ENCODE measurements around the gene KPTN. TPM values are rescaled to one million over a fixed set of nuclear protein-coding genes. Genes with fewer than 3 reads are reported as not detected.
A peak's percentile ranks its signal among the peaks of the same experiment; 100 is the strongest.

Gene KPTN
- total RNA-seq, 1 donor from 2014 or later, result 2.1 TPM

DNA sequence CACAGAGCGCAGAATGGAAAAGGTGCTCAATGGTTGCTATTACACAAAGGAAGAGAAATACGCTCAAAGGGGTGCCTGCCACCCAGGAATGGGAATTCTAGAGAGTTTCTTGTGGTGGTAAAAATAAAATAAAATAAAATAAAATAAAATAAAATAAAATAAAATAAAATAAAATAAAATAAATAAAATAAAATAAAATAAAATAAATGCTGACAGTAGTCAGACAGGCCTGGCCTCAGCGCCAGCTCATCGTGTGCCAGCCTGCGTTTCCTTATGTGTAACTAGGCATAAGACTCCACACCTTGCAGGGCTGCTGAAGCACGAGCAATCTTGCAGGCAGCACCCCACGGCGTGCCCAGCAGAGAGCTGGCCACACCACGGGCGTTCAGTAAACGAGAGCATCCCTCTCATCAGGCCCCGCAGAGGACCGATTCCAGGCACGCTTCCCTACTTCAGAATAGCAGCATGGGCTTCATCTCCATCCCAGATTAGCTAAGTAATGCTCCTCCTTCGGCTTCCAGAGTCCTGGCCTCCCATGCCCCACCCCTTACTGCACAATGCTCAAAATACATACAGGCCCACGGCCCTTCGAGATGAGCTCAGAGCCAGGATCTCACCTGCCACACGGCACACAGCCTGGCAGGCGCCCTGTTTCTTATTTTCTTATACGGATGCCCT is 25.3 kb upstream of the KPTN start:
- peaks cover 0 to 3% (median 1%) of the 10 kb centered on the region in 3 donors for H3K36me3 ChIP-seq (ENCODE audit: control insufficient read depth in 3 of 3, insufficient read depth in 3 of 3, low read length in 3 of 3)
- H3K9me3 ChIP-seq (ENCODE audit: control insufficient read depth in 3 of 3, low read length in 3 of 3), result no peaks in the 10 kb centered on the region
- no peaks in the 10 kb centered on the region for H3K27me3 ChIP-seq (ENCODE audit: control insufficient read depth in 3 of 3, insufficient read depth in 3 of 3, low read length in 3 of 3)
- H3K27ac ChIP-seq (ENCODE audit: low read depth, low read length), result peak overlapping the region; percentile 100
- H3K9ac ChIP-seq (ENCODE audit: low read depth in 1 of 3, low read length in 3 of 3), result peak overlapping the region; percentile 47 to 100 (median 51)
- H3K4me1 ChIP-seq (ENCODE audit: control insufficient read depth in 3 of 3, insufficient read depth in 3 of 3, low read length in 3 of 3), result peaks cover 88 to 98% (median 94%) of the 10 kb centered on the region in 3 donors
- peak overlapping the region; percentile 5 to 58 (median 38) for H3K4me3 ChIP-seq (ENCODE audit: low read length in 3 of 3)

DNA sequence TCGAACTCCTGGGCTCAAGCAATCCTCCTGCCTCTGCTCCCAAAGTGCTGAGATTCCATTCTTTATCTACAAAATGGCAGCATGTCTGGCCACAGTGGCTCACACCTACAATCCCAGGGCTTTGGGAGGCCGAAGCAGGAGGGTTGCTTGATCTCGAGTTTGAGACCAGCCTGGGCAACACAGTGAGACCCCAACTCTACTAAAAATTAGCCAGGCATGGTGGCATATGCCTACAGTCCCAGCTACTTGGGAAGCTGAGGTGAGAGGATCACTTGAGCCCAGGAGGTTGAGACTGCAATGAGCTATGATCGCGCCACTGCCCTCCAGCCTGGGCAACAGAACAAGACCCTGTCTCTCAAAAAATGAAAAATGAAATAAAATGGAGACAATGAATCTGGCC is 24.7 kb upstream of the KPTN start:
- Histone ChIP-seq H3K36me3 (ENCODE audit: control insufficient read depth in 3 of 3, insufficient read depth in 3 of 3, low read length in 3 of 3) (peaks cover 1 to 7% (median 4%) of the 10 kb centered on the region in 3 donors), H3K9me3 (ENCODE audit: control insufficient read depth in 3 of 3, low read length in 3 of 3) (no peaks in the 10 kb centered on the region), H3K9ac (ENCODE audit: low read depth in 1 of 3, low read length in 3 of 3) (peak overlapping the region in 2 of 3 donors; percentile 17 to 87), H3K27me3 (ENCODE audit: control insufficient read depth in 3 of 3, insufficient read depth in 3 of 3, low read length in 3 of 3) (no peaks in the 10 kb centered on the region), H3K4me3 (ENCODE audit: low read length in 3 of 3) (no peak overlapping the region), H3K4me1 (ENCODE audit: control insufficient read depth in 3 of 3, insufficient read depth in 3 of 3, low read length in 3 of 3) (peaks cover 88 to 98% (median 93%) of the 10 kb centered on the region in 3 donors), H3K27ac (ENCODE audit: low read depth, low read length) (peak overlapping the region; percentile 97)

DNA sequence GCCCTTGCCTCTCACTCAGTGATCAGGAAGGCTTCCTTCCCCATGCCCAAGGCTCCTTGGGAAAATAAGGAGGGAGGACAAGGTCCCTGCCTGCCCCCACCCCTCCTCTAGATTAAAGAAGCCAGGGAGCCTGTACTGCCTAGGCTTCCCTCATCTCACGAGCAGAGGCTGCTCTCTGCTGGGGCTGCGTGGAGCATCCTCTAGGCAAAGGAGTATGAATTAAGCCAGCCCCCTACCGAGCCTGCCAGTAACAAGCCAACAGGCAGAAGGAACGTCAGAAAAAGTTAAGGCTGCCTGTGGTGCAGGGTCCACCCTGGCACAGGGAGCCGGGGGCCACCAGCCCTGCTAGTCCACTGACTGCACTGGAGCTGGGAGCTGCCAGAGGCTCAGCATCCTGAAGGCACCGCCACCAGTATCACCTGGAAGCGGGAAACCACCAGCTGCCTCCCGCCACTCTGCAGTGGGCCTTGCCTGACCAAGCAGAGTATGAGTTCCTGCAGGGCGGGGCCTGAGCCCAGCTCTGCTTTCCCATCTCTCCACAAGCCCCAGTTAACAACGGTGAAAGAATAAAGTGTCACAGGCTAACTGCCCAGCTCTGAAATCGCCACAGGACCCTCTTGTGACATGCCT is 24.0 kb upstream of the KPTN start:
- Histone ChIP-seq H3K4me3 (ENCODE audit: low read length in 3 of 3) (peak overlapping the region in 2 of 3 donors; percentile 29 to 53), H3K27ac (ENCODE audit: low read depth, low read length) (peak overlapping the region; percentile 97), H3K36me3 (ENCODE audit: control insufficient read depth in 3 of 3, insufficient read depth in 3 of 3, low read length in 3 of 3) (peaks cover 6 to 14% (median 7%) of the 10 kb centered on the region in 3 donors), H3K9ac (ENCODE audit: low read depth in 1 of 3, low read length in 3 of 3) (peak overlapping the region; percentile 61 to 87 (median 71)), H3K4me1 (ENCODE audit: control insufficient read depth in 3 of 3, insufficient read depth in 3 of 3, low read length in 3 of 3) (peaks cover 81 to 96% (median 95%) of the 10 kb centered on the region in 3 donors), H3K27me3 (ENCODE audit: control insufficient read depth in 3 of 3, insufficient read depth in 3 of 3, low read length in 3 of 3) (no peaks in the 10 kb centered on the region), H3K9me3 (ENCODE audit: control insufficient read depth in 3 of 3, low read length in 3 of 3) (no peaks in the 10 kb centered on the region)

DNA sequence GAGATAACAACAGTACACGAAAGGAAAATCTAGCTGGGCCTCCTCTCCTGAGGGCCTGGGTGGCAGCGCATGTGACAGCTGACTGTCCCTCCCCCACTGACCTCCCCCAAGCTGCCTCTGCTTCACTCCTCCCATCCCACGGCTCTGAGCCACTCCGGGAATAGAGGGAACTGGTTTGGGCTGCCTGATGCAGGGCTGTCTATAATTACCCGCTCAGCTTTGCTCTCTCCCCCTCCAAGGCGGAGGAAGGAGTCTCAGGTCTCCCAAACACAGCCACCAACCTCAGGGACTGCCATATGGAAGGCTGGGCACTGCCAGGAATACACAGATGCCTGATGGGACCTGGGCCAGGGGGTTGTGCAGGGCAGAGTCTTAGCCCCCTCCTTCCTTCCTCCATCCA is 23.0 kb upstream of the KPTN start:
- Histone ChIP-seq H3K9ac (ENCODE audit: low read depth in 1 of 3, low read length in 3 of 3) (peak overlapping the region; percentile 66 to 87 (median 71)), H3K9me3 (ENCODE audit: control insufficient read depth in 3 of 3, low read length in 3 of 3) (no peaks in the 10 kb centered on the region), H3K4me3 (ENCODE audit: low read length in 3 of 3) (peak overlapping the region; percentile 32 to 58 (median 53)), H3K36me3 (ENCODE audit: control insufficient read depth in 3 of 3, insufficient read depth in 3 of 3, low read length in 3 of 3) (peaks cover 9 to 18% (median 10%) of the 10 kb centered on the region in 3 donors), H3K27me3 (ENCODE audit: control insufficient read depth in 3 of 3, insufficient read depth in 3 of 3, low read length in 3 of 3) (no peaks in the 10 kb centered on the region), H3K27ac (ENCODE audit: low read depth, low read length) (peak overlapping the region; percentile 97), H3K4me1 (ENCODE audit: control insufficient read depth in 3 of 3, insufficient read depth in 3 of 3, low read length in 3 of 3) (peaks cover 71 to 90% (median 85%) of the 10 kb centered on the region in 3 donors)

DNA sequence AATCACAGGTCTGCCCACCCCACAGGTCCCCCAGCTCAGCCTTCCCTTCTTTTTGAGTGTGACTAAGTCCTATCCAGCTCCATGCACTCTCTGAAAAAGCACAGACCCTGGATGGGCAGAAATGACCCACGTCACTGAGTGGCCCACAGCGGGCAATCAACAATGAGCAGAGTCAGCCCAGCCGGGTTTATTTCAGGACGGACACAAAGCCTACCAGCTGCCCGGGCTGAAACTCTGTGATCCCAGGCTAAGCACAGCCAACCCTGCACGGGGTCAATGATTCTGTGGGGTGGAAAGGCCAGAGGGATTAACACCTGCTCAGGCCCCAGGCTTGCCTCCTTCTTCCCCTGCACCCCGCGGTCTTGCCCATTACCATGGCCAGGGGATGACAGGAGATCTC is 22.4 kb upstream of the KPTN start:
- Histone ChIP-seq H3K27ac (ENCODE audit: low read depth, low read length) (peak overlapping the region; percentile 97), H3K27me3 (ENCODE audit: control insufficient read depth in 3 of 3, insufficient read depth in 3 of 3, low read length in 3 of 3) (no peaks in the 10 kb centered on the region), H3K9ac (ENCODE audit: low read depth in 1 of 3, low read length in 3 of 3) (peak overlapping the region; percentile 66 to 87 (median 71)), H3K4me3 (ENCODE audit: low read length in 3 of 3) (peak overlapping the region; percentile 16 to 58 (median 53)), H3K9me3 (ENCODE audit: control insufficient read depth in 3 of 3, low read length in 3 of 3) (no peaks in the 10 kb centered on the region), H3K36me3 (ENCODE audit: control insufficient read depth in 3 of 3, insufficient read depth in 3 of 3, low read length in 3 of 3) (peaks cover 9 to 20% (median 12%) of the 10 kb centered on the region in 3 donors), H3K4me1 (ENCODE audit: control insufficient read depth in 3 of 3, insufficient read depth in 3 of 3, low read length in 3 of 3) (peaks cover 68 to 87% (median 84%) of the 10 kb centered on the region in 3 donors)

DNA sequence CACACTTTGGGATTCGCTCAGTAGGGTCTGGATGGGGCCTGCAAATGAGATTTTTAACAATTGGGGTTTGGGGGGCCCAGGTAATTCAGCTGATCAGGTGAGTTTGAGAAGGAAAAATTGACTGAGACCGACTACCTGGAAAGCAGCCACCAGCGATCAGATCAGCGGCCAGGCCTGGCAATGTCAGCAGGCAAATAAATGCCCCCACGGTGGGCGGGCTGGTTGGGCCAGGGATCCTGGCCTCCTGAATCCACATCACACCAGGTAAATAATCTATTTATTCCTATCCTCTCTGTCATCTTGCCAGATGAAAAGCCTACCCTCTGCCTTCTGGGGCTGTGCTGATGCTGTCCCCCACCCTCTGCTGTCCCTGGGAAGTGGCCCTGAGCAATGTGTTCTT is 21.5 kb upstream of the KPTN start:
- peaks cover 68 to 87% (median 84%) of the 10 kb centered on the region in 3 donors for H3K4me1 ChIP-seq (ENCODE audit: control insufficient read depth in 3 of 3, insufficient read depth in 3 of 3, low read length in 3 of 3)
- H3K4me3 ChIP-seq (ENCODE audit: low read length in 3 of 3), result no peak overlapping the region
- H3K27ac ChIP-seq (ENCODE audit: low read depth, low read length), result peak overlapping the region; percentile 97
- H3K36me3 ChIP-seq (ENCODE audit: control insufficient read depth in 3 of 3, insufficient read depth in 3 of 3, low read length in 3 of 3), result peaks cover 14 to 27% (median 16%) of the 10 kb centered on the region in 3 donors
- peak overlapping the region in 2 of 3 donors; percentile 30 to 87 for H3K9ac ChIP-seq (ENCODE audit: low read depth in 1 of 3, low read length in 3 of 3)
- no peaks in the 10 kb centered on the region for H3K27me3 ChIP-seq (ENCODE audit: control insufficient read depth in 3 of 3, insufficient read depth in 3 of 3, low read length in 3 of 3)
- no peaks in the 10 kb centered on the region for H3K9me3 ChIP-seq (ENCODE audit: control insufficient read depth in 3 of 3, low read length in 3 of 3)

GRCh38 chr19:47503826-47504150 is 19.8 kb upstream of the KPTN start:
- Histone ChIP-seq H3K9ac (ENCODE audit: low read depth in 1 of 3, low read length in 3 of 3) (peak overlapping the region in 1 of 3 donors; percentile 40), H3K4me1 (ENCODE audit: control insufficient read depth in 3 of 3, insufficient read depth in 3 of 3, low read length in 3 of 3) (peaks cover 64 to 88% (median 84%) of the 10 kb centered on the region in 3 donors), H3K27me3 (ENCODE audit: control insufficient read depth in 3 of 3, insufficient read depth in 3 of 3, low read length in 3 of 3) (no peaks in the 10 kb centered on the region), H3K4me3 (ENCODE audit: low read length in 3 of 3) (no peak overlapping the region), H3K27ac (ENCODE audit: low read depth, low read length) (no peak overlapping the region), H3K9me3 (ENCODE audit: control insufficient read depth in 3 of 3, low read length in 3 of 3) (no peaks in the 10 kb centered on the region), H3K36me3 (ENCODE audit: control insufficient read depth in 3 of 3, insufficient read depth in 3 of 3, low read length in 3 of 3) (peaks cover 24 to 39% (median 26%) of the 10 kb centered on the region in 3 donors)

- peak overlapping the region in 1 of 3 donors; percentile 40 for H3K9ac ChIP-seq (ENCODE audit: low read depth in 1 of 3, low read length in 3 of 3)
- H3K36me3 ChIP-seq (ENCODE audit: control insufficient read depth in 3 of 3, insufficient read depth in 3 of 3, low read length in 3 of 3), result peaks cover 29 to 43% (median 29%) of the 10 kb centered on the region in 3 donors
- no peaks in the 10 kb centered on the region for H3K9me3 ChIP-seq (ENCODE audit: control insufficient read depth in 3 of 3, low read length in 3 of 3)
- no peak overlapping the region for H3K4me3 ChIP-seq (ENCODE audit: low read length in 3 of 3)
- no peak overlapping the region for H3K27ac ChIP-seq (ENCODE audit: low read depth, low read length)
- H3K27me3 ChIP-seq (ENCODE audit: control insufficient read depth in 3 of 3, insufficient read depth in 3 of 3, low read length in 3 of 3), result no peaks in the 10 kb centered on the region
- peaks cover 60 to 88% (median 84%) of the 10 kb centered on the region in 3 donors for H3K4me1 ChIP-seq (ENCODE audit: control insufficient read depth in 3 of 3, insufficient read depth in 3 of 3, low read length in 3 of 3)
Measured at GRCh38 chr19:47503130-47503825, 19.3 kb upstream of the KPTN start.

- H3K27me3 ChIP-seq (ENCODE audit: control insufficient read depth in 3 of 3, insufficient read depth in 3 of 3, low read length in 3 of 3), result no peaks in the 10 kb centered on the region
- H3K4me3 ChIP-seq (ENCODE audit: low read length in 3 of 3), result peak overlapping the region in 2 of 3 donors; percentile 44 to 56
- no peaks in the 10 kb centered on the region for H3K9me3 ChIP-seq (ENCODE audit: control insufficient read depth in 3 of 3, low read length in 3 of 3)
- peak overlapping the region in 2 of 3 donors; percentile 55 to 73 for H3K9ac ChIP-seq (ENCODE audit: low read depth in 1 of 3, low read length in 3 of 3)
- H3K36me3 ChIP-seq (ENCODE audit: control insufficient read depth in 3 of 3, insufficient read depth in 3 of 3, low read length in 3 of 3), result peaks cover 34 to 59% (median 40%) of the 10 kb centered on the region in 3 donors
- H3K27ac ChIP-seq (ENCODE audit: low read depth, low read length), result peak overlapping the region; percentile 55
- H3K4me1 ChIP-seq (ENCODE audit: control insufficient read depth in 3 of 3, insufficient read depth in 3 of 3, low read length in 3 of 3), result peaks cover 50 to 87% (median 84%) of the 10 kb centered on the region in 3 donors
Measured at GRCh38 chr19:47499863-47500830, 16.1 kb upstream of the KPTN start.

Measured in skeletal muscle tissue (tissue), 4 donors.